Measurements from ENCODE around the gene HDAC11. TPM values are rescaled to one million over a fixed set of nuclear protein-coding genes. Genes with fewer than 3 reads are reported as not detected.

HDAC11 gene
- total and polyA plus RNA-seq, 2 of the 4 experiments (the other 2 are of a cell fraction), result 9.1 to 11.4 TPM

DNA sequence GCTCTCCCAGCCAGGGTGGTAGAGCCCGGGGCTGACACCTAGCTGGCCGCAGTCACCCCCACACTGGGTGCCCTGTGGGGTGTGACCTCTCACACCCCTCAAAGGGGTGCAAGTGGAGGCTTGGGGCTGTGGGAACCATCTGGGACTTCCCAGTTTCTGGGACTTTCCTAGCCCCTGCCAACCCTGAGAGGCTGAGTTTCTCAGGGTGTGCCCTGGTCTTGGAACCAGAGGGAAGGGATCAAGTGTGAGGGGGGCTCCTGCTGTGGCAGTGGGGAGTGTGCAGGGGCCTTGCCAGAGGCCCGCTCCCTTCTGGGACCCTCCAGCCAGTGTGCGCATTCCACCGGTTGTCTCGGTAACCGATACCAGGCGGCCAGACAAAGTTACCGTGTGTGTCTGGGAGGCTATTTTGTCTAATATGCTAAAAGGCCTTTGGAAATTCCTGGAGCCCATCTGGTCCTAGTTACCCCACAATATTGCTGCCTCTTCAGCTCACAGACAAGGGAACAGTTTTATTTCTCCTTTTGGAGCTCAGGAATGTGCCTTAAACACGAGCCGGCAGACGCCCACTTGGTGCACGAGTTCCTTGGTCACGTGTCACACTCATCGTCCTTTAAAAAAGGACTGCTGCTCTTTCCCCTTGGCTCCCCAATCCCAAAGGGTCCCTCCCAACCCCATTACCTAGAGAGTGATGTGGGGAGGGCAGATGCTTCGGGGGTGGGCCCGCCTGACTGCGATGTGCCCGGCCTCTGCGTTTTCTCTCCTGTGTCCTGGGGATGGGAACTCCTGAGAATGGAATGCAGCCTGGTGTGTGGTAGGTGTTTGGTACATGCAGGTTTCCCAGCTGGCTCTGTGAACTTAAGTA is 33.2 kb downstream of the HDAC11 start:
- H4K20me1 ChIP-seq (ENCODE audit: insufficient read depth, low read length), result no peaks in the 10 kb centered on the region
- TF ChIP-seq BHLHE40 (IDR thresholded peaks at IDR 0.05; ENCODE audit: low read depth, low read length) (peak; percentile 77; the same call in 1 of the 2 replicates), CEBPB (IDR thresholded peaks at IDR 0.05; ENCODE audit: low read depth, low read length) (no peak)
- TF ChIP-seq, protein P1, sequence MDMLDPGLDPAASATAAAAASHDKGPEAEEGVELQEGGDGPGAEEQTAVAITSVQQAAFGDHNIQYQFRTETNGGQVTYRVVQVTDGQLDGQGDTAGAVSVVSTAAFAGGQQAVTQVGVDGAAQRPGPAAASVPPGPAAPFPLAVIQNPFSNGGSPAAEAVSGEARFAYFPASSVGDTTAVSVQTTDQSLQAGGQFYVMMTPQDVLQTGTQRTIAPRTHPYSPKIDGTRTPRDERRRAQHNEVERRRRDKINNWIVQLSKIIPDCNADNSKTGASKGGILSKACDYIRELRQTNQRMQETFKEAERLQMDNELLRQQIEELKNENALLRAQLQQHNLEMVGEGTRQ (IDR thresholded peaks at IDR 0.05; ENCODE audit: low read depth, low read length), result peak; percentile 56; the same call in 1 of the 2 replicates
- ATAC-seq (ENCODE audit: low read depth) (peak; percentile 18), DNase-seq (peak; percentile 17)
- no peak overlapping the region for H2BK120ac ChIP-seq (ENCODE audit: low read depth, low read length)
- no peaks in the 10 kb centered on the region for H3K9me3 ChIP-seq (ENCODE audit: control insufficient read depth, insufficient read depth, low read length)
- H3K9ac ChIP-seq (ENCODE audit: low read depth, low read length), result no peak overlapping the region
- no peak overlapping the region for H3K4me2 ChIP-seq (ENCODE audit: low read depth, low read length)
- POLR2A ChIA-PET (ENCODE audit: unreplicated experiment), result no interaction called here
- no peak overlapping the region for H3K4ac ChIP-seq (ENCODE audit: low read depth, low read length)
- no peak overlapping the region for H2BK20ac ChIP-seq (ENCODE audit: low read depth, low read length)
- CTCF ChIA-PET, result interaction anchor here (1.6 kb wide), 1 partner anchor 129 kb away, joined by 4 read pairs; no protein-coding TSS in a partner anchor
- no peaks in the 10 kb centered on the region for H3K36me3 ChIP-seq (ENCODE audit: control insufficient read depth, insufficient read depth, low read length)
- no peak overlapping the region for H2AK5ac ChIP-seq (ENCODE audit: low read depth, low read length)
- peaks cover 2% of the 10 kb centered on the region; the same call in 1 of the 2 replicates for H3K4me1 ChIP-seq (ENCODE audit: control insufficient read depth, insufficient read depth, low read length)
- peak overlapping the region; percentile 37 for H2AK9ac ChIP-seq (replicated peaks; ENCODE audit: low read depth, low read length, poor library complexity)
- H2AFZ ChIP-seq (replicated peaks; ENCODE audit: low read length, poor library complexity), result peak overlapping the region; percentile 2
- no peak overlapping the region for H4K5ac ChIP-seq (ENCODE audit: low read depth, low read length)
- in situ Hi-C loops (cut with MboI; ENCODE audit: low sequenced_read_pairs) (no loop called here), intact Hi-C loops (cut with micrococcal nuclease) (no loop called here), dilution Hi-C loops (cut with HindIII; ENCODE audit: low sequenced_read_pairs, unreplicated experiment) (no loop called here)
- 0 out of 2 replicates have a peak, but pooled peaks cover 3% of the 10 kb centered on the region for H3K9me1 ChIP-seq (ENCODE audit: insufficient read depth, low read length)
- H4K8ac ChIP-seq (ENCODE audit: low read depth in 2 of 2, low read length in 2 of 2), result no peak overlapping the region
- H3K79me1 ChIP-seq (ENCODE audit: low read depth in 1 of 2, low read length in 2 of 2), result no peaks in the 10 kb centered on the region
- no peaks in the 10 kb centered on the region for H3K27me3 ChIP-seq (ENCODE audit: control insufficient read depth, insufficient read depth, low read length)
- no peak overlapping the region for H3K56ac ChIP-seq (ENCODE audit: extremely low read depth, insufficient read depth, low read length)
- 70% methylated on average over 2 of the region's 20 CpGs; no CpG with 5 or more reads in 1 of the 2 experiments for WGBS, 2 experiments (ENCODE audit: extremely low coverage in 2 of 2, insufficient read length in 1 of 2)
- no peak overlapping the region for H4K91ac ChIP-seq (ENCODE audit: insufficient read depth, low read depth, low read length)
- no peak overlapping the region for H2BK5ac ChIP-seq (ENCODE audit: low read depth, low read length, poor library complexity, severe bottlenecking)
- H3K23ac ChIP-seq (ENCODE audit: low read depth, low read length), result no peak overlapping the region
- no peak overlapping the region for H3K4me3 ChIP-seq (ENCODE audit: insufficient read depth, low read depth, low read length)
- no peak overlapping the region for H3K14ac ChIP-seq (replicated peaks; ENCODE audit: low read depth, low read length)
- no peak overlapping the region for H3K27ac ChIP-seq (ENCODE audit: insufficient read depth, low read length)
- H2BK15ac ChIP-seq (ENCODE audit: low read depth, low read length), result no peak overlapping the region
- BruUV-seq (replicated peaks), result no TSS peak
- no peak overlapping the region for H3K18ac ChIP-seq (ENCODE audit: low read depth, low read length)

Data from IMR-90 (cell line).